HG02763 (cell line): ENCODE data around the gene ADPRS.

Experiments
- ATAC-seq: cut with Tn5 transposase; IDR thresholded peaks from one replicate; pipeline ENCODE4 v1.9.1; 2021; ENCODE audit warnings: mild to moderate bottlenecking, moderate library complexity; ENCODE audit not compliant: unreplicated experiment

Gene ADPRS

GRCh38 chr1:36128905-36129206 lies 40.2 kb downstream of the ADPRS start:
- no peak for ATAC-seq

GRCh38 chr1:36132029-36132428 lies 43.3 kb downstream of the ADPRS start:
- ATAC-seq, result no peak

- no peak for ATAC-seq
These were observed 44.8 kb downstream of the ADPRS start for GRCh38 chr1:36133484-36133883.

GRCh38 chr1:36134031-36134430 lies 45.3 kb downstream of the ADPRS start:
- ATAC-seq, result no peak

GRCh38 chr1:36134505-36135329 lies 46.0 kb downstream of the ADPRS start:
- ATAC-seq, result no peak

- no peak for ATAC-seq
These were observed 46.6 kb downstream of the ADPRS start for GRCh38 chr1:36135330-36135667.

DNA sequence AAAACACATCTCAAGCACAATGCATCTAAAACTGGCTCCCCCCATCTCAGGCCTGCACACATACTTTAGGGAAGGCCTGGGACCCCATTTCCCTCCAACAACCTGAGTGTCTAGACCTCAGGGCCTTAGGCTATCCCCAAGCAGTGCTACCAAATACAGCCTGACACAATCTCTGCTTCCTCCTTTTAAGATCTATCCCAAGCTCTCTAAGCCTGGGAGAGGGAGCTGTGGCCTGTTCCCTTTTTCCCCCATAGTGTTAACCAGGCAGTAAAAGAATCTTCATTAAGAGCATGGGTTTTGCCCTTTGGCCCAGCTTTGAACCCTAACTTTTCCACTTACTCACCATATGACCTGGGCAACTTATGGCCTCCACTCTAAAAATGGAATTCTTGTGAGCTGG lies 47.1 kb downstream of the ADPRS start:
- ATAC-seq, result no peak

GRCh38 chr1:36136535-36136934 lies 47.8 kb downstream of the ADPRS start:
- no peak for ATAC-seq

DNA sequence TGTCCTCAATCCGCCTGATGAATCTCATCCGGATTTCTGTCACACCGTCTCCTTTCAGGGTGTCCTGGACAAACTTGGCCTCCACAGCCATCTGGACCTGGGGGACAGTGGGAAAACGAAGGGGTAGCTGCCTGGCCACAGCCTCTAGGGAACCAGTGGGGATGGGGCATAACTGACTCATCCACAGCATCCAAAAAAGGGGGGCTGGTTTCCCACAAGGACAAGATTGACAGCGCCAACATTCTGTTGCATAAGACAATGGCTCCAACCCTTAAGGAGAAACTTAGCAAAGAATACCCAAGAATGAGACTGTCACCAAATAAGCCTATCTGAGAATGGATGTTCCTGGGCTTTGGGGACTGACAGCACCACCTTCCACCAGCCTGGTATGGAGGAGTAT lies 48.5 kb downstream of the ADPRS start:
- no peak for ATAC-seq

DNA sequence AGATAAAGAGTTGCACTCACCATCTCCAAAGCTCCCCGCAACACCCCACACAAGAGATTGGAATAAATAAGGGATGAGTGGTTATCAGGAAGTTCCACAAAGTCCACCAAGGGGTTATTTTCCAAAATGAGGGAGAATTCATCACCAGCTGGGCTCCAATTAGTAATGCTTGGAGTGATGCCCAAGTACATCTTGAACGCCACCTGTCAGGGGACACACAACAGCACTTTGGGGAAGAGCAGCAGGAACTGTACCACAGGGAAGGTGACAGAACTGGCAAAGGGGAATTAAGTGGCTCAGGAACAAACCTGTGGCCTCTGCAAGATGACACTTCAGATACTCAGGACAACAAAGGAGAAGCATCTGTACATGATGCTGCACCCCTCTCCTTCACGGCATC lies 49.1 kb downstream of the ADPRS start:
- no peak for ATAC-seq

- no peak for ATAC-seq
These were observed 50.8 kb downstream of the ADPRS start for GRCh38 chr1:36139521-36139920.

DNA sequence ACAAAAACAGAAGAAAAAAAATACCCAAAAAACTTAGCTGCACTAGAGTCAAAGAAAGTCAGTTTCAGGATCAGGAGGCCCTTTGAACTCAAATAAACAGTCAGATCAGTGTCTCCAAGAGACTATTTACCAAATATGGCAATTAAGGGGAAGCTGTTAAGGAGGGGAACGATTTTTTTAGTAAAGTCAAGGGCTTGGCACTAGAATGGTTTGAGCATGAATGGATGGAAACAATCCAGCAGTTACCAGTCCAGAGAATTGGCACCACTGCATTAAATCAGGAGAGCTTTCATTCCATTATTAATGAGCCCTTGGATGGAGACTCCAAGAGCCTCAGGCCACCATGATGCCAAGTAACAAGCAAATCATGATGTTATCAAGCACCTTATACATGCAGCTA lies 53.4 kb downstream of the ADPRS start:
- ATAC-seq, result no peak

DNA sequence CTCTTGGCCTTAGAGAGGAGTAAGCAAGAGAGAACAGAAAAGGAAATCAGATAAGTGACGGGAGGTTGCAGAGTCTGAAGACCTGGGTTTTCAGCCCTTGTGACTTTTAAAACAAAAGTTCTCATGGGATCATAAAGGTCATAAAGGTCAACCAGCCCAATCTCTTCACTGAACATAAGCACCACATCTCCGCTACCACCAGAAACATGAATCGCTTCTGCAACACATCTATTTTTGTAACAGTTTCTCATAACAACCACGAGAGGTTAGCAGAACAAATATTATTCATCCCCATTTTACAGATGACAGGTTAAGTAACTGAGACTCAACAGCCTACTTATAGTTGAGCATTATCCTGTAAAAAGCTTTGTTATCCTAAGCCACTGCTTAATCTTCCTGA lies 54.7 kb downstream of the ADPRS start:
- no peak for ATAC-seq
